ENCODE data around the gene ASTN2.

ASTN2 gene

GRCh38 chr9:117325110-117325731, 89.6 kb downstream of the ASTN2 start:
- Histone ChIP-seq H3K27ac (ENCODE audit: low read length) (no peak overlapping the region), H3K36me3 (ENCODE audit: control insufficient read depth in 1 of 2, insufficient read depth in 2 of 2, low read length in 2 of 2) (no peaks in the 10 kb centered on the region), H3K27me3 (ENCODE audit: low read depth, low read length) (no peaks in the 10 kb centered on the region), H3K4me3 (ENCODE audit: low read depth in 1 of 2, low read length in 2 of 2) (no peak overlapping the region), H3K9me3 (ENCODE audit: control insufficient read depth in 1 of 2, low read length in 2 of 2) (no peaks in the 10 kb centered on the region), H3K4me1 (ENCODE audit: control insufficient read depth in 1 of 2, insufficient read depth in 2 of 2, low read length in 2 of 2) (no peaks in the 10 kb centered on the region)

GRCh38 chr9:117323390-117323789, 91.5 kb downstream of the ASTN2 start:
- no peaks in the 10 kb centered on the region for H3K4me1 ChIP-seq (ENCODE audit: control insufficient read depth in 1 of 2, insufficient read depth in 2 of 2, low read length in 2 of 2)
- H3K27ac ChIP-seq (ENCODE audit: low read length), result no peak overlapping the region
- H3K4me3 ChIP-seq (ENCODE audit: low read depth in 1 of 2, low read length in 2 of 2), result no peak overlapping the region
- no peaks in the 10 kb centered on the region for H3K36me3 ChIP-seq (ENCODE audit: control insufficient read depth in 1 of 2, insufficient read depth in 2 of 2, low read length in 2 of 2)
- H3K9me3 ChIP-seq (ENCODE audit: control insufficient read depth in 1 of 2, low read length in 2 of 2), result no peaks in the 10 kb centered on the region
- no peaks in the 10 kb centered on the region for H3K27me3 ChIP-seq (ENCODE audit: low read depth, low read length)

- Histone ChIP-seq H3K27ac (ENCODE audit: low read length) (no peak overlapping the region), H3K4me3 (ENCODE audit: low read depth in 1 of 2, low read length in 2 of 2) (no peak overlapping the region), H3K27me3 (ENCODE audit: low read depth, low read length) (no peaks in the 10 kb centered on the region), H3K9me3 (ENCODE audit: control insufficient read depth in 1 of 2, low read length in 2 of 2) (no peaks in the 10 kb centered on the region), H3K36me3 (ENCODE audit: control insufficient read depth in 1 of 2, insufficient read depth in 2 of 2, low read length in 2 of 2) (no peaks in the 10 kb centered on the region), H3K4me1 (ENCODE audit: control insufficient read depth in 1 of 2, insufficient read depth in 2 of 2, low read length in 2 of 2) (no peaks in the 10 kb centered on the region)
Measured at GRCh38 chr9:117317192-117317591, 97.7 kb downstream of the ASTN2 start.

GRCh38 chr9:117315236-117315635, 99.6 kb downstream of the ASTN2 start:
- Histone ChIP-seq H3K4me3 (ENCODE audit: low read depth in 1 of 2, low read length in 2 of 2) (no peak overlapping the region), H3K36me3 (ENCODE audit: control insufficient read depth in 1 of 2, insufficient read depth in 2 of 2, low read length in 2 of 2) (no peaks in the 10 kb centered on the region), H3K9me3 (ENCODE audit: control insufficient read depth in 1 of 2, low read length in 2 of 2) (no peaks in the 10 kb centered on the region), H3K27me3 (ENCODE audit: low read depth, low read length) (no peaks in the 10 kb centered on the region), H3K27ac (ENCODE audit: low read length) (no peak overlapping the region), H3K4me1 (ENCODE audit: control insufficient read depth in 1 of 2, insufficient read depth in 2 of 2, low read length in 2 of 2) (no peaks in the 10 kb centered on the region)

- Histone ChIP-seq H3K4me3 (ENCODE audit: low read depth in 1 of 2, low read length in 2 of 2) (no peak overlapping the region), H3K27ac (ENCODE audit: low read length) (no peak overlapping the region), H3K9me3 (ENCODE audit: control insufficient read depth in 1 of 2, low read length in 2 of 2) (no peaks in the 10 kb centered on the region), H3K36me3 (ENCODE audit: control insufficient read depth in 1 of 2, insufficient read depth in 2 of 2, low read length in 2 of 2) (no peaks in the 10 kb centered on the region), H3K4me1 (ENCODE audit: control insufficient read depth in 1 of 2, insufficient read depth in 2 of 2, low read length in 2 of 2) (no peaks in the 10 kb centered on the region), H3K27me3 (ENCODE audit: low read depth, low read length) (no peaks in the 10 kb centered on the region)
Measured at GRCh38 chr9:117313989-117314388, 100.9 kb downstream of the ASTN2 start.

- Histone ChIP-seq H3K4me1 (ENCODE audit: control insufficient read depth in 1 of 2, insufficient read depth in 2 of 2, low read length in 2 of 2) (no peaks in the 10 kb centered on the region), H3K9me3 (ENCODE audit: control insufficient read depth in 1 of 2, low read length in 2 of 2) (no peaks in the 10 kb centered on the region), H3K27me3 (ENCODE audit: low read depth, low read length) (no peaks in the 10 kb centered on the region), H3K4me3 (ENCODE audit: low read depth in 1 of 2, low read length in 2 of 2) (no peak overlapping the region), H3K36me3 (ENCODE audit: control insufficient read depth in 1 of 2, insufficient read depth in 2 of 2, low read length in 2 of 2) (no peaks in the 10 kb centered on the region), H3K27ac (ENCODE audit: low read length) (no peak overlapping the region)
Measured at GRCh38 chr9:117307701-117308100, 107.2 kb downstream of the ASTN2 start.

GRCh38 chr9:117306032-117306431, 108.8 kb downstream of the ASTN2 start:
- Histone ChIP-seq H3K27ac (ENCODE audit: low read length) (no peak overlapping the region), H3K9me3 (ENCODE audit: control insufficient read depth in 1 of 2, low read length in 2 of 2) (no peaks in the 10 kb centered on the region), H3K27me3 (ENCODE audit: low read depth, low read length) (no peaks in the 10 kb centered on the region), H3K4me3 (ENCODE audit: low read depth in 1 of 2, low read length in 2 of 2) (no peak overlapping the region), H3K4me1 (ENCODE audit: control insufficient read depth in 1 of 2, insufficient read depth in 2 of 2, low read length in 2 of 2) (no peaks in the 10 kb centered on the region), H3K36me3 (ENCODE audit: control insufficient read depth in 1 of 2, insufficient read depth in 2 of 2, low read length in 2 of 2) (no peaks in the 10 kb centered on the region)

- Histone ChIP-seq H3K9me3 (ENCODE audit: control insufficient read depth in 1 of 2, low read length in 2 of 2) (no peaks in the 10 kb centered on the region), H3K4me1 (ENCODE audit: control insufficient read depth in 1 of 2, insufficient read depth in 2 of 2, low read length in 2 of 2) (no peaks in the 10 kb centered on the region), H3K4me3 (ENCODE audit: low read depth in 1 of 2, low read length in 2 of 2) (no peak overlapping the region), H3K27me3 (ENCODE audit: low read depth, low read length) (no peaks in the 10 kb centered on the region), H3K27ac (ENCODE audit: low read length) (no peak overlapping the region), H3K36me3 (ENCODE audit: control insufficient read depth in 1 of 2, insufficient read depth in 2 of 2, low read length in 2 of 2) (no peaks in the 10 kb centered on the region)
Measured at GRCh38 chr9:117305454-117305853, 109.4 kb downstream of the ASTN2 start.

- H3K4me1 ChIP-seq (ENCODE audit: control insufficient read depth in 1 of 2, insufficient read depth in 2 of 2, low read length in 2 of 2), result no peaks in the 10 kb centered on the region
- no peak overlapping the region for H3K4me3 ChIP-seq (ENCODE audit: low read depth in 1 of 2, low read length in 2 of 2)
- H3K36me3 ChIP-seq (ENCODE audit: control insufficient read depth in 1 of 2, insufficient read depth in 2 of 2, low read length in 2 of 2), result no peaks in the 10 kb centered on the region
- H3K9me3 ChIP-seq (ENCODE audit: control insufficient read depth in 1 of 2, low read length in 2 of 2), result no peaks in the 10 kb centered on the region
- H3K27ac ChIP-seq (ENCODE audit: low read length), result no peak overlapping the region
- H3K27me3 ChIP-seq (ENCODE audit: low read depth, low read length), result no peaks in the 10 kb centered on the region
Measured at GRCh38 chr9:117304549-117304948, 110.3 kb downstream of the ASTN2 start.

GRCh38 chr9:117303643-117304230, 111.1 kb downstream of the ASTN2 start:
- H3K36me3 ChIP-seq (ENCODE audit: control insufficient read depth in 1 of 2, insufficient read depth in 2 of 2, low read length in 2 of 2), result no peaks in the 10 kb centered on the region
- no peak overlapping the region for H3K27ac ChIP-seq (ENCODE audit: low read length)
- no peaks in the 10 kb centered on the region for H3K9me3 ChIP-seq (ENCODE audit: control insufficient read depth in 1 of 2, low read length in 2 of 2)
- H3K27me3 ChIP-seq (ENCODE audit: low read depth, low read length), result no peaks in the 10 kb centered on the region
- no peaks in the 10 kb centered on the region for H3K4me1 ChIP-seq (ENCODE audit: control insufficient read depth in 1 of 2, insufficient read depth in 2 of 2, low read length in 2 of 2)
- no peak overlapping the region for H3K4me3 ChIP-seq (ENCODE audit: low read depth in 1 of 2, low read length in 2 of 2)

- Histone ChIP-seq H3K9me3 (ENCODE audit: control insufficient read depth in 1 of 2, low read length in 2 of 2) (no peaks in the 10 kb centered on the region), H3K36me3 (ENCODE audit: control insufficient read depth in 1 of 2, insufficient read depth in 2 of 2, low read length in 2 of 2) (no peaks in the 10 kb centered on the region), H3K27me3 (ENCODE audit: low read depth, low read length) (no peaks in the 10 kb centered on the region), H3K4me1 (ENCODE audit: control insufficient read depth in 1 of 2, insufficient read depth in 2 of 2, low read length in 2 of 2) (no peaks in the 10 kb centered on the region), H3K27ac (ENCODE audit: low read length) (no peak overlapping the region), H3K4me3 (ENCODE audit: low read depth in 1 of 2, low read length in 2 of 2) (no peak overlapping the region)
Measured at GRCh38 chr9:117302487-117302886, 112.4 kb downstream of the ASTN2 start.
